HL-60 (cell line): ENCODE measurements around the gene C7orf25.
A peak's percentile ranks its signal among the peaks of the same experiment; 100 is the strongest.

Source experiments
- DNase-seq, 2 experiments: peaks; one replicate each; pipeline ENCODE4 v3.0.0-alpha.2; 2010 to 2020; ENCODE audit warnings: low read depth in 1 of 2, low spot score in 1 of 2
- H3K27ac ChIP-seq: fragments of 250-450 bp; sonication (Bioruptor Pico); replicated peaks from 2 replicates; pipeline ENCODE4 v1.5.1; 2020; ENCODE audit warnings: mild to moderate bottlenecking, moderate library complexity
- H3K27me3 ChIP-seq: fragments of 250-450 bp; sonication (Bioruptor Pico); 2 replicates; pipeline ENCODE4 v1.5.1; 2021; ENCODE audit warnings: mild to moderate bottlenecking, moderate library complexity; ENCODE audit not compliant: insufficient read depth, poor library complexity, severe bottlenecking
- H3K4me3 ChIP-seq: replicated peaks from 2 replicates; pipeline ENCODE4 v1.5.1; 2011; ENCODE audit warnings: mild to moderate bottlenecking, control low read depth, low read length; ENCODE audit not compliant: insufficient read depth
- CTCF ChIP-seq: IDR thresholded peaks from one replicate; pipeline ENCODE4 v1.5.1; 2011; ENCODE audit warnings: low read length, control low read depth, inconsistent platforms; ENCODE audit not compliant: insufficient read depth
- GABPA ChIP-seq: IDR thresholded peaks from 2 replicates; pipeline ENCODE4 v1.6.1; 2012; ENCODE audit warnings: low read depth
- POLR2AphosphoS5 ChIP-seq: IDR thresholded peaks from 2 replicates; pipeline ENCODE4 v1.6.1; 2012; ENCODE audit warnings: low read depth
- REST ChIP-seq: IDR thresholded peaks from 2 replicates; pipeline ENCODE4 v1.6.1; 2012; ENCODE audit warnings: low read depth; ENCODE audit not compliant: insufficient replicate concordance
- SPI1 ChIP-seq: IDR thresholded peaks from 2 replicates; pipeline ENCODE4 v1.6.1; 2012; ENCODE audit warnings: low read depth, mild to moderate bottlenecking, borderline replicate concordance

C7orf25 gene

GRCh38 chr7:42878303-42878702 is 33.6 kb downstream of the C7orf25 start:
- TF ChIP-seq POLR2AphosphoS5: peak; percentile 75
- peak; percentile 59; the same call in 1 of the 2 replicates for TF ChIP-seq SPI1
- no peak for TF ChIP-seq CTCF
- H3K27me3 ChIP-seq: no peaks in the 10 kb centered on the region

GRCh38 chr7:42877862-42878261 is 34.0 kb downstream of the C7orf25 start:
- Histone ChIP-seq H3K27me3 (no peaks in the 10 kb centered on the region), H3K27ac (peak overlapping the region; percentile 60), H3K4me3 (no peak overlapping the region)
- peak; percentile 51 for TF ChIP-seq REST
- TF ChIP-seq GABPA: no peak
- peak; percentile 73; the same call in 1 of the 2 replicates for TF ChIP-seq SPI1
- TF ChIP-seq CTCF: no peak
- peak; percentile 69; the same call in 1 of the 2 replicates for TF ChIP-seq POLR2AphosphoS5
- peak; percentile 68 to 92 for DNase-seq

More at GRCh38 chr7:42878303-42878702, 33.6 kb downstream of the C7orf25 start:
- peak in 1 of 2 experiments; percentile 62 for DNase-seq
- Histone ChIP-seq H3K4me3 (no peak overlapping the region), H3K27ac (peak overlapping the region; percentile 60)

- TF ChIP-seq CTCF (peak; percentile 75), SPI1 (no peak)
- Histone ChIP-seq H3K27me3 (no peaks in the 10 kb centered on the region), H3K4me3 (no peak overlapping the region), H3K27ac (no peak overlapping the region)
- peak in 1 of 2 experiments; percentile 56 for DNase-seq
Observed at GRCh38 chr7:42876182-42877068, 35.4 kb downstream of the C7orf25 start.

GRCh38 chr7:42869131-42870020 is 42.5 kb downstream of the C7orf25 start:
- DNase-seq: no peak
- Histone ChIP-seq H3K27me3 (no peaks in the 10 kb centered on the region), H3K4me3 (no peak overlapping the region), H3K27ac (no peak overlapping the region)
- TF ChIP-seq SPI1: no peak
- TF ChIP-seq CTCF: no peak
- TF ChIP-seq REST: no peak
- no peak for TF ChIP-seq POLR2AphosphoS5
- no peak for TF ChIP-seq GABPA
